ENCODE results near the gene ZMYND8. TPM values are rescaled to one million over a fixed set of nuclear protein-coding genes. Genes with fewer than 3 reads are reported as not detected.

Gene ZMYND8
- total and polyA plus RNA-seq, 2 donors, result 14.8 to 28.5 TPM

DNA sequence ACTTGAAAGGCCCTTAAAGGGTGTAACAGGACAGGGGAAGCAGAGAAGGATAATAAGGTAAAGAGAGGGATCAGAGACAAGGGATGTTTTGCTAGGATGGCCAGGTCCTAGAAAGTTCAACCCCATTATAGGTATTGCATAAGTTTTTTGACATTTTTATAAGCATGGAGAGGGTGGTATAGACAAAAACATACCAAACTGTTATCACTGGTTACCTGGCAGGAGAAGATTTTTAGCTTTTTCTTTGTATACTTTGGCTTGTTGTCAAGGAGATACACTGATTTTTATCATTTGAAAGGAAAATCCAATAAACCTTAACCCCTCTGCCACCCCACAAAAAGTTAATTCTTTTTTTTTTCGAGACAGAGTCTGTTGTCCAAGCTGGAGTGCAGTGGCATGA, 28.4 kb downstream of the ZMYND8 start:
- Histone ChIP-seq H3K4me1 (ENCODE audit: control insufficient read depth in 2 of 2, insufficient read depth in 2 of 2, low read length in 2 of 2) (no peaks in the 10 kb centered on the region), H3K9me3 (ENCODE audit: control insufficient read depth in 2 of 2, insufficient read depth in 1 of 2, low read length in 1 of 2) (no peaks in the 10 kb centered on the region), H3K27ac (ENCODE audit: low read depth in 1 of 2, low read length in 1 of 2) (no peak overlapping the region), H3K4me3 (ENCODE audit: low read length in 2 of 2) (no peak overlapping the region), H3K27me3 (ENCODE audit: control insufficient read depth in 2 of 2, insufficient read depth in 1 of 2, low read length in 1 of 2) (no peaks in the 10 kb centered on the region), H3K36me3 (ENCODE audit: control insufficient read depth in 2 of 2, insufficient read depth in 2 of 2, low read length in 1 of 2) (peaks cover 11 to 18% of the 10 kb centered on the region in 2 donors)
- WGBS, result 95% methylated on average over 1 of the region's 1 CpG
- DNase-seq (ENCODE audit: low read depth in 6 of 9, low spot score in 9 of 9), result no peak

DNA sequence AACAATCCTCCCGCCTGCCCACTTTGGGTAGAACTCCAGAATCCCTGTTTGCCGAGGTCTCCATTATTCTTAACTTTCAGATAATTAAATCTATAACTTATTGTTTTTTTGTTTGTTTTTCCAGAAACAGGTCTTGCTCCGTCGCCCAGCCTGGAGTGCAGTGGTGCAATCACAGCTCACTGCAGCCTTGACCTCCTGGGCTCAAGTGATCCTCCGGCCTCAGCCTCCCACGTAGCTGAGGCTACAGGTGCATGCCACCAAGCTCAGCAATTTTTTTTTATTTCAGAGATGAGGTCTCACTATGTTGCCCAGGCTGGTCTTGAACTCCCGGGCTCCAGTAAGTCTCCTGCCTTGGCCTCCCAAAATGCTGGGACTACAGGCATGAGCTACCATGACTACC, 28.8 kb downstream of the ZMYND8 start:
- H3K27ac ChIP-seq (ENCODE audit: low read depth in 1 of 2, low read length in 1 of 2), result no peak overlapping the region
- no peak overlapping the region for H3K4me3 ChIP-seq (ENCODE audit: low read length in 2 of 2)
- 97% methylated on average over 7 of the region's 7 CpGs for WGBS
- H3K9me3 ChIP-seq (ENCODE audit: control insufficient read depth in 2 of 2, insufficient read depth in 1 of 2, low read length in 1 of 2), result no peaks in the 10 kb centered on the region
- peaks cover 11 to 15% of the 10 kb centered on the region in 2 donors for H3K36me3 ChIP-seq (ENCODE audit: control insufficient read depth in 2 of 2, insufficient read depth in 2 of 2, low read length in 1 of 2)
- H3K27me3 ChIP-seq (ENCODE audit: control insufficient read depth in 2 of 2, insufficient read depth in 1 of 2, low read length in 1 of 2), result no peaks in the 10 kb centered on the region
- DNase-seq (ENCODE audit: low read depth in 6 of 9, low spot score in 9 of 9), result no peak
- no peaks in the 10 kb centered on the region for H3K4me1 ChIP-seq (ENCODE audit: control insufficient read depth in 2 of 2, insufficient read depth in 2 of 2, low read length in 2 of 2)

DNA sequence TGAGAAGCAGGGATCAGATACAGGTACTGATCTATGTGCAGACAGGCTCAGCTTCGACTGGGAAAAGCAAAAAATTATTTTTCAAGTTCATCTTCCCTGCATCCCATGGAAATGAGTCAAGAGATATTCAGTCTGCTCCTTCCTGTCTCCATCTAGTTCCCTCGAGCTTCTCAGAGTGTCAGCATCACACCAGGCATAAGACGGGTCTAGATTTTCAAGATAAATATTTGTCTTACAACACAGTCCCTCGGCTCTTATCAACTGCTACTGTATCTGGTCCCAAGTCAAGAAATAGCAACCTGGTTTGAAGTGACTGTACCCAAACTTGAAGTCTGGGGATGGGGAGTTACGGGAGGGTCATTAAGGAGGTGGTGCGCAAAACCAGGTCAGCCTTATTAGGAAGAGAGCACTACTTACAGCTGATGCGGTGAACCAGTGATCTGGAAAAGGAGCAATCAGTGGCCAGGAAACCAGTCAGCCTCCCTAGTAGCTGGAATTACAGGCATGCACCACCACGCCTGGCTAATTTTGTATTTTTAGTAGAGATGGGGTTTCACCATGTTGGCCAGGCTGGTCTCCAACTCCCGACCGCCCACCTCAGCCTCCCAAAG, 29.7 kb downstream of the ZMYND8 start:
- Histone ChIP-seq H3K4me3 (ENCODE audit: low read length in 2 of 2) (no peak overlapping the region), H3K9me3 (ENCODE audit: control insufficient read depth in 2 of 2, insufficient read depth in 1 of 2, low read length in 1 of 2) (no peaks in the 10 kb centered on the region), H3K36me3 (ENCODE audit: control insufficient read depth in 2 of 2, insufficient read depth in 2 of 2, low read length in 1 of 2) (peaks cover 4 to 15% of the 10 kb centered on the region in 2 donors), H3K27ac (ENCODE audit: low read depth in 1 of 2, low read length in 1 of 2) (no peak overlapping the region), H3K27me3 (ENCODE audit: control insufficient read depth in 2 of 2, insufficient read depth in 1 of 2, low read length in 1 of 2) (no peaks in the 10 kb centered on the region), H3K4me1 (ENCODE audit: control insufficient read depth in 2 of 2, insufficient read depth in 2 of 2, low read length in 2 of 2) (no peaks in the 10 kb centered on the region)
- DNase-seq (ENCODE audit: low read depth in 6 of 9, low spot score in 9 of 9), result no peak
- WGBS, result 95% methylated on average over 10 of the region's 10 CpGs

DNA sequence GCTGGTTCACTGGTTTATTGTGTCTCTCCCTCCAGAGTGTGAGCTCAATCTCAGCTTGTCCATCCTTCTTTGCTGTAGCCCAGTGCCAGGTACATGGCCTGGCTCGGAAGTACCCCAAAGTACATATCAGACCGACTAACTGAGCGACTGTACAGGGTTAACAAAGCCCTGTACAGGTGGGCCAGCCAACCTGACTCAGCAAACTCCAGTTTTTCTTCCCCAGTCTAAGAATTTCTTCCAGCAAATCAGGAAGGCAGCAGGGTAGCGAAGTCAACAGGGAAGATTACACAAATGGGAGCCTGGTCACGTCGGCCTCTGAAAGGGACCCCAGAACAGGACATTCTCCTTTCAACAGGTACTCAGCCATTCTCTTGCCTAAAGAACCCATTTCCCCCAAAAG, 31.3 kb downstream of the ZMYND8 start:
- H3K9me3 ChIP-seq (ENCODE audit: control insufficient read depth in 2 of 2, insufficient read depth in 1 of 2, low read length in 1 of 2), result no peaks in the 10 kb centered on the region
- no peak overlapping the region for H3K27ac ChIP-seq (ENCODE audit: low read depth in 1 of 2, low read length in 1 of 2)
- no peak overlapping the region for H3K4me3 ChIP-seq (ENCODE audit: low read length in 2 of 2)
- H3K4me1 ChIP-seq (ENCODE audit: control insufficient read depth in 2 of 2, insufficient read depth in 2 of 2, low read length in 2 of 2), result peaks cover 0 to under 1% of the 10 kb centered on the region in 2 donors
- peaks cover 0 to 7% of the 10 kb centered on the region in 2 donors for H3K36me3 ChIP-seq (ENCODE audit: control insufficient read depth in 2 of 2, insufficient read depth in 2 of 2, low read length in 1 of 2)
- whole genome bisulfite sequencing, result 91% methylated on average over 6 of the region's 6 CpGs
- no peak for DNase-seq (ENCODE audit: low read depth in 6 of 9, low spot score in 9 of 9)
- no peaks in the 10 kb centered on the region for H3K27me3 ChIP-seq (ENCODE audit: control insufficient read depth in 2 of 2, insufficient read depth in 1 of 2, low read length in 1 of 2)

DNA sequence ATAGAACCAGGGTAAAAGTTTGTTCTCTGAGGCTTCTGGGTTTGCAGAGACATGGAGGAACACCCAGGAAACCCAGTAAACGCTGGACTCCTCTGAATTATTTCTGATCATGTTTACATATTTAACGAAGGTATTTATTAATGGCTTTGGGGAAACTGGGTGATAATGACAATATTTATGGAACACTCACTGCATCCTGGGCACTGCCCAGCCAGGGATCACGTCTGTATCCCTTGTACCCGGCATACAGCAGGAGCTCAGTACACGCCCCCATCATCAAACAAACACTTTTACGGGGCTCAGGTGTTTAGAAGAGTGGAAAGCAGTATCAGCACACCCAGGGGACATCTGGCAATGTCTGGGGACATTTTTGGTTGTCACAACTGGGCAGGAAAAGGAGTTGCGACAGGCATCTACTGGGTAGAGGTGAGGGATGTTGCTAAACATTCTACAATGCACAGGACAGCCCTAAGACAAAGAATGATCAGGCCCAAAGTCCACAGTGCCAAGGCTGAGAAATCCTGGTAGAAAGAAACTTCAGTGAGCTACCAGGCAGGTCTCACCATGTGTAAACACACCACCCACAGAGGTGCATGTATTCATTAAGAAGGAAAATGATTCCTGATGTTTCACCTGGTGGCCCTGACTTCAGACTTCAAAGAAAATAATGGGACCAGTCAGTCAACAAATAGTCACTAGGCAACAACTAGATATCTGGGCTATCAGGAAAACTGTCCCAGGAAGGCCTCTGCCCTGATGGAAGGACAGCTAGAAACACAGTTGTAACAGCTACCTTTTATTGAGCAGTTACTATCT, 35.3 kb downstream of the ZMYND8 start:
- 96% methylated on average over 7 of the region's 7 CpGs for WGBS

DNA sequence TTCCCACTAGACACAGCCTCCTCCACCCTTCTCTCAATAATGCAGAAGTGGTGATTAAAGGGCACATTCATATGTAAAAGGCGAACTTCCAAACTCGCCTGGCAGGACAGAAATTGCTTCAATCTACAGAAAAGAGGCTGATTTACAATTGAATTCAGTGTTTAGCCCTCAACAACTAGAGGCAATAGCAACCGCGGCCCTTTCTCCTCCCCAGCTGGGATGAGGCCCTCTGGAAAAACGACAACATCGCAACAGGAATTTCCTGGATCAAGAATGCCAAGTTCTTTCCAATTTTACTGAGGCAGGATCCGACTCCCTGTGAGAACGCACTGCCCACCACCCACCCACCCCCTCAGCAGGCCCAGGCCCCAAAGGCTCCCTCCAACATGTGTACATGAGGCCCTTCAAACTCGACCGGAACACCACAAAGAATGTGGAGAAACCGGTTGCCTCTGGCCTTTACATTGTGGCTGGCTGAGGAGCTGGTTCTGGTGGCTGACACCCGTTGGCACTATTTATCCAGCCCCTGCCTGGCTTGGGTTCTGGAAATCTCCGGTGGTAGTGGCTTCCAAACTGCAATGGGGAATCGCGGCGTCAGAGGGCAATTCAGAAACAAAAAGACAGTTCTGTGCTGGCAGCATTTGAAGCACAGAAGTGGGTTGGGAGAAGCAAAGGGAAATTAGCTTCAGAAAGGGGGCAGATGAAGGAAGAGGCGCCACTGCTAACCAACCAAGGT, 36.8 kb downstream of the ZMYND8 start:
- Histone ChIP-seq H3K9me3 (ENCODE audit: control insufficient read depth in 2 of 2, insufficient read depth in 1 of 2, low read length in 1 of 2) (no peaks in the 10 kb centered on the region), H3K4me3 (ENCODE audit: low read length in 2 of 2) (no peak overlapping the region), H3K27ac (ENCODE audit: low read depth in 1 of 2, low read length in 1 of 2) (peak overlapping the region; percentile 77), H3K4me1 (ENCODE audit: control insufficient read depth in 2 of 2, insufficient read depth in 2 of 2, low read length in 2 of 2) (peaks cover 8 to 37% of the 10 kb centered on the region in 2 donors), H3K36me3 (ENCODE audit: control insufficient read depth in 2 of 2, insufficient read depth in 2 of 2, low read length in 1 of 2) (peaks cover 0 to 3% of the 10 kb centered on the region in 2 donors), H3K27me3 (ENCODE audit: control insufficient read depth in 2 of 2, insufficient read depth in 1 of 2, low read length in 1 of 2) (no peaks in the 10 kb centered on the region)
- peak in 1 of 9 donors; percentile 23 for DNase-seq (ENCODE audit: low read depth in 6 of 9, low spot score in 9 of 9)
- WGBS, result 85% methylated on average over 17 of the region's 17 CpGs

More for the DNA sequence above, 35.3 kb downstream of the ZMYND8 start:
- Histone ChIP-seq H3K4me1 (ENCODE audit: control insufficient read depth in 2 of 2, insufficient read depth in 2 of 2, low read length in 2 of 2) (peaks cover 8 to 35% of the 10 kb centered on the region in 2 donors), H3K27ac (ENCODE audit: low read depth in 1 of 2, low read length in 1 of 2) (peak overlapping the region in 1 of 2 donors; percentile 22), H3K9me3 (ENCODE audit: control insufficient read depth in 2 of 2, insufficient read depth in 1 of 2, low read length in 1 of 2) (no peaks in the 10 kb centered on the region), H3K36me3 (ENCODE audit: control insufficient read depth in 2 of 2, insufficient read depth in 2 of 2, low read length in 1 of 2) (peaks cover 0 to 6% of the 10 kb centered on the region in 2 donors), H3K4me3 (ENCODE audit: low read length in 2 of 2) (no peak overlapping the region), H3K27me3 (ENCODE audit: control insufficient read depth in 2 of 2, insufficient read depth in 1 of 2, low read length in 1 of 2) (no peaks in the 10 kb centered on the region)
- no peak for DNase-seq (ENCODE audit: low read depth in 6 of 9, low spot score in 9 of 9)

DNA sequence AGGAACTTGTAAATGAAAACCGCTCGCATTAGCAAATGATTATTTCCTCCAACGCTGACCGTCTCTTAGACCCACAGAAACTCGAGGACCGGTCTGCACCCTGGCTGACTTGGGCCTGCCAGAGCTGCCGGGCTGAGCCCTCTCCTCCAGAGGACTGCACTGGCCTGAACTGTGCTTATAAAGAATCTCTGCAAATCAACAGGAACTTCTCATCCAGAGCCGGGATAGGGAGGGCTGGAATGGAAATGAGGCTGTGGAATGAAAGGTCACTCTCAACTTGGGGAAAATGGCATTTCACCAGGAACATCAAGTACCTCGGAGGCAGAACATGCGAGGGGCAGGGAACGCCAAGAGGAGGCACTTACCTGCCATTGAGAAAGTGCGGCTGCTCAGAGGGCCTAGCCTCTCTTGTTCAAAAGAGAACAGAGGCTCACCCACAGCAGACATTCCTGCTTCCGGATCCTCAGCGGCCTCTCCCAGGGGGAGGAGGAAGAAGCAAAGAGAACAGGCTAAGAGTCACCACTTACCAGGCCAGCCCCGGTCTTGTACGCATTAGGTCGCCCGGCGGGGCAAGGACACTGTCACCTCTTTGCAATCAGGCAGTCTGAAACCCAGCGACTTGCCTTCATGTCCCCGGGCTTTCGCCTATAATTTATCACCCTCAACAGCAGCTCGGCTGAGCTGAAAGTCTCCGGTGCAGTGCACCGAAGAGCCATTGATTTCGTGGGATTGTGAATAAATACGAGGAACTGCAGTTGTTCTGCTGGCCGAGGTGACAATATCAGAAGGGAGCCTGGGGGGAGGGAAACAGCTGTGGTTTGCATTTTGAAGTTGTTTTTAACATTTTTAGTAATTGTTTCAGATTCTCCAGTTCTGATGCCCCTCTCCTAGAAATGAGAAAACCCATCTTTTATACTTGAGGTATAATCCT, 37.6 kb downstream of the ZMYND8 start:
- Histone ChIP-seq H3K4me1 (ENCODE audit: control insufficient read depth in 2 of 2, insufficient read depth in 2 of 2, low read length in 2 of 2) (peaks cover 8 to 37% of the 10 kb centered on the region in 2 donors), H3K4me3 (ENCODE audit: low read length in 2 of 2) (no peak overlapping the region), H3K27me3 (ENCODE audit: control insufficient read depth in 2 of 2, insufficient read depth in 1 of 2, low read length in 1 of 2) (no peaks in the 10 kb centered on the region), H3K9me3 (ENCODE audit: control insufficient read depth in 2 of 2, insufficient read depth in 1 of 2, low read length in 1 of 2) (no peaks in the 10 kb centered on the region), H3K36me3 (ENCODE audit: control insufficient read depth in 2 of 2, insufficient read depth in 2 of 2, low read length in 1 of 2) (peaks cover 0 to 3% of the 10 kb centered on the region in 2 donors), H3K27ac (ENCODE audit: low read depth in 1 of 2, low read length in 1 of 2) (peak overlapping the region; percentile 77)
- WGBS, result 70% methylated on average over 28 of the region's 28 CpGs
- no peak for DNase-seq (ENCODE audit: low read depth in 6 of 9, low spot score in 9 of 9)

DNA sequence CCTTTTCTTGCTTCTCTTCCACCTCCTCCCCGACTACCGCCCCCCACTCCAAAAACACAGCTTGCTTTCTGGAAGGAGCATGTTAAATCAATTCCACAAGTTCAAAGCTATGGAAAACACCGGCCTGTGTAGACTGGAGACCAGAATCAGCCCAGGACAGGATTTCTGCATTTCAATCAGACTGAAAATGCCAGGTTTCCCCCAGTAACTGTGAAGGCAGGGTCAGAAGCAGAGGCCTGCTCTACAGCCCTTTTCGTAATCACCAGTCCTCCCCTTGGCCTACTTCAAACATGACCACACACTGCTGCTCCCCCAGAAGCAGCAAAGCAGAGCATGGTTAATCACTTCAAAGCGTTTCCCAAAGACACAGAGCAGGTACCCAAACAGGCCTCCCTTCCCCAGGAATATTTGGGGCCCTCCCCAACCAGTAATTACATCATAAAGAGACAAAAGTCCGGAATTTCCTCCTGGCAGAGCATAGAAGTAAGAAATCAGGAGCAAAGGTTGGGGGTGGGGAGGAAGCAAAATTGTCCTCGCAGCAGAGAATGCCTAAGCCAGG, 38.4 kb downstream of the ZMYND8 start:
- WGBS, result 90% methylated on average over 7 of the region's 7 CpGs
- Histone ChIP-seq H3K36me3 (ENCODE audit: control insufficient read depth in 2 of 2, insufficient read depth in 2 of 2, low read length in 1 of 2) (peaks cover 0 to 3% of the 10 kb centered on the region in 2 donors), H3K4me3 (ENCODE audit: low read length in 2 of 2) (no peak overlapping the region), H3K27me3 (ENCODE audit: control insufficient read depth in 2 of 2, insufficient read depth in 1 of 2, low read length in 1 of 2) (no peaks in the 10 kb centered on the region), H3K27ac (ENCODE audit: low read depth in 1 of 2, low read length in 1 of 2) (peak overlapping the region; percentile 77 to 83), H3K4me1 (ENCODE audit: control insufficient read depth in 2 of 2, insufficient read depth in 2 of 2, low read length in 2 of 2) (peaks cover 8 to 37% of the 10 kb centered on the region in 2 donors), H3K9me3 (ENCODE audit: control insufficient read depth in 2 of 2, insufficient read depth in 1 of 2, low read length in 1 of 2) (no peaks in the 10 kb centered on the region)
- DNase-seq (ENCODE audit: low read depth in 6 of 9, low spot score in 9 of 9), result no peak
